ENCODE measurements around the gene SRD5A1.
A peak's percentile ranks its signal among the peaks of the same experiment; 100 is the strongest.

Gene SRD5A1

GRCh38 chr5:6604946-6605345 is 28.3 kb upstream of the SRD5A1 start:
- DNase-seq (ENCODE audit: low spot score): no peak

GRCh38 chr5:6606884-6607558 is 26.2 kb upstream of the SRD5A1 start:
- no peak for DNase-seq (ENCODE audit: low spot score)

- DNase-seq (ENCODE audit: low spot score): no peak
These were observed 25.7 kb upstream of the SRD5A1 start for GRCh38 chr5:6607559-6607936.

- no peak for DNase-seq (ENCODE audit: low spot score)
These were observed 25.2 kb upstream of the SRD5A1 start for GRCh38 chr5:6608016-6608415.

- no peak for DNase-seq (ENCODE audit: low spot score)
These were observed 21.6 kb upstream of the SRD5A1 start for GRCh38 chr5:6611334-6612256.

GRCh38 chr5:6615034-6615815 is 18.0 kb upstream of the SRD5A1 start:
- DNase-seq (ENCODE audit: low spot score): no peak

GRCh38 chr5:6616632-6617031 is 16.6 kb upstream of the SRD5A1 start:
- no peak for DNase-seq (ENCODE audit: low spot score)

GRCh38 chr5:6623228-6623627 is 10.0 kb upstream of the SRD5A1 start:
- DNase-seq (ENCODE audit: low spot score): no peak

GRCh38 chr5:6623941-6624340 is 9.3 kb upstream of the SRD5A1 start:
- no peak for DNase-seq (ENCODE audit: low spot score)

GRCh38 chr5:6626508-6626907 is 6.7 kb upstream of the SRD5A1 start:
- DNase-seq (ENCODE audit: low spot score): no peak

- DNase-seq (ENCODE audit: low spot score): no peak
These were observed 1.8 kb upstream of the SRD5A1 start for GRCh38 chr5:6631441-6631840.

GRCh38 chr5:6632324-6632887 is 834 bp upstream of the SRD5A1 start:
- peak; percentile 3 for DNase-seq (ENCODE audit: low spot score)

- no peak for DNase-seq (ENCODE audit: low spot score)
These were observed 417 bp downstream of the SRD5A1 start for GRCh38 chr5:6633469-6634245.

- no peak for DNase-seq (ENCODE audit: low spot score)
These were observed 1.1 kb downstream of the SRD5A1 start for GRCh38 chr5:6634306-6634705.

- no peak for DNase-seq (ENCODE audit: low spot score)
These were observed 1.7 kb downstream of the SRD5A1 start for GRCh38 chr5:6634788-6635430.

GRCh38 chr5:6636293-6636692 is 3.1 kb downstream of the SRD5A1 start:
- no peak for DNase-seq (ENCODE audit: low spot score)

GRCh38 chr5:6637022-6637421 is 3.8 kb downstream of the SRD5A1 start:
- no peak for DNase-seq (ENCODE audit: low spot score)

- no peak for DNase-seq (ENCODE audit: low spot score)
These were observed 4.3 kb downstream of the SRD5A1 start for GRCh38 chr5:6637590-6637989.

GRCh38 chr5:6638236-6638635 is 5.0 kb downstream of the SRD5A1 start:
- DNase-seq (ENCODE audit: low spot score): peak; percentile 28

GRCh38 chr5:6642655-6643054 is 9.4 kb downstream of the SRD5A1 start:
- no peak for DNase-seq (ENCODE audit: low spot score)

GRCh38 chr5:6644794-6645241 is 11.6 kb downstream of the SRD5A1 start:
- no peak for DNase-seq (ENCODE audit: low spot score)

Data from putamen (tissue), 1 donor.